Right atrium auricular region (tissue), 2 donors: ENCODE measurements around the gene C1GALT1C1. TPM values are rescaled to one million over a fixed set of nuclear protein-coding genes. Genes with fewer than 3 reads are reported as not detected.
A peak's percentile ranks its signal among the peaks of the same experiment; 100 is the strongest.

Source experiments
- DNase-seq: peaks from one replicate; pipeline ENCODE4 v3.0.0-alpha.2; 2019; ENCODE audit warnings: low spot score
- H3K27ac ChIP-seq, 2 donors: fragments of 200-600 bp; sonication (generic); 1 replicate in 1 of 2; 2 replicates in 1 of 2; pipeline ENCODE4 v1.5.1; 2016 to 2019
- H3K27me3 ChIP-seq, 2 donors: fragments of 200-600 bp; sonication (generic); one replicate each; pipeline versions ENCODE4 v1.5.1 to v1.6.0; 2017 to 2019
- H3K36me3 ChIP-seq: fragments of 200-600 bp; sonication (generic); one replicate; pipeline ENCODE4 v1.5.1; 2016
- H3K4me1 ChIP-seq, 2 donors: fragments of 200-600 bp; sonication (generic); one replicate each; pipeline versions ENCODE4 v1.5.1 to v1.6.0; 2017 to 2019
- H3K4me3 ChIP-seq, 2 donors: fragments of 200-600 bp; sonication (generic); 1 replicate in 1 of 2; 2 replicates in 1 of 2; pipeline ENCODE4 v1.5.1; 2017 to 2019; ENCODE audit warnings: mild to moderate bottlenecking in 1 of 2, moderate library complexity in 1 of 2
- H3K9me3 ChIP-seq, 2 donors: fragments of 200-600 bp; sonication (generic); one replicate each; pipeline ENCODE4 v1.5.1; 2019
- CTCF ChIP-seq, 2 donors: fragments of 200-600 bp; sonication (generic); IDR thresholded peaks; one replicate each; pipeline ENCODE4 v1.5.1; 2019; ENCODE audit warnings: antibody characterized with exemption in 2 of 2
- total RNA-seq, 2 donors: library from RNA; depleted of rRNA; stranded (reverse); fragments of >200 nt; gene quantifications; one replicate each; pipeline ENCODE4 v1.1.0, GENCODE V29; 2016

The C1GALT1C1 gene
- total RNA-seq, 2 donors from 2014 or later, result 24.0 to 31.4 TPM

GRCh38 chrX:120614816-120615215, 15.0 kb downstream of the C1GALT1C1 start:
- Histone ChIP-seq H3K4me3 (no peak overlapping the region), H3K36me3 (peaks cover 6% of the 10 kb centered on the region)

GRCh38 chrX:120612086-120612485, 17.8 kb downstream of the C1GALT1C1 start:
- no peak overlapping the region for H3K4me3 ChIP-seq
- no peaks in the 10 kb centered on the region for H3K27me3 ChIP-seq
- H3K36me3 ChIP-seq, result peaks cover 6% of the 10 kb centered on the region
- no peaks in the 10 kb centered on the region for H3K9me3 ChIP-seq
- no peaks in the 10 kb centered on the region for H3K4me1 ChIP-seq
- H3K27ac ChIP-seq, result no peak overlapping the region
- no peak for DNase-seq
- no peak for TF ChIP-seq CTCF (IDR thresholded peaks at IDR 0.05)

More at GRCh38 chrX:120614816-120615215, 15.0 kb downstream of the C1GALT1C1 start:
- no peak for DNase-seq
- no peak for TF ChIP-seq CTCF (IDR thresholded peaks at IDR 0.05)
- no peak overlapping the region for H3K27ac ChIP-seq
- H3K9me3 ChIP-seq, result no peaks in the 10 kb centered on the region
- H3K27me3 ChIP-seq, result no peaks in the 10 kb centered on the region
- H3K4me1 ChIP-seq, result no peaks in the 10 kb centered on the region

GRCh38 chrX:120604361-120604782, 25.5 kb downstream of the C1GALT1C1 start:
- Histone ChIP-seq H3K9me3 (no peaks in the 10 kb centered on the region), H3K4me3 (peak overlapping the region; percentile 52 to 55), H3K36me3 (no peaks in the 10 kb centered on the region), H3K27me3 (no peaks in the 10 kb centered on the region), H3K4me1 (no peaks in the 10 kb centered on the region), H3K27ac (peak overlapping the region; percentile 78 to 85)
- no peak for DNase-seq
- no peak for TF ChIP-seq CTCF (IDR thresholded peaks at IDR 0.05)

- H3K4me1 ChIP-seq, result no peaks in the 10 kb centered on the region
- peak within 1 kb of the TSS; percentile 52 to 55 for H3K4me3 ChIP-seq
- H3K27me3 ChIP-seq, result no peaks in the 10 kb centered on the region
- no peak for TF ChIP-seq CTCF (IDR thresholded peaks at IDR 0.05)
- no peaks in the 10 kb centered on the region for H3K9me3 ChIP-seq
- H3K27ac ChIP-seq, result peak within 1 kb of the TSS; percentile 78 to 85
- no peaks in the 10 kb centered on the region for H3K36me3 ChIP-seq
- peak; percentile 85 for DNase-seq
These were observed 26.0 kb downstream of the C1GALT1C1 start, which contains the start of gene MCTS1 for GRCh38 chrX:120603707-120604360. MCTS1 (plus strand) TSS chrX:120604101; CDS start chrX:120604237, 136 bp downstream.

GRCh38 chrX:120585702-120586101, 44.2 kb downstream of the C1GALT1C1 start:
- Histone ChIP-seq H3K27ac (no peak overlapping the region), H3K9me3 (no peaks in the 10 kb centered on the region), H3K36me3 (no peaks in the 10 kb centered on the region), H3K4me3 (no peak overlapping the region), H3K4me1 (no peaks in the 10 kb centered on the region), H3K27me3 (no peaks in the 10 kb centered on the region)
- TF ChIP-seq CTCF (IDR thresholded peaks at IDR 0.05), result no peak
- DNase-seq, result no peak

Other genes starting within 250 kb of the C1GALT1C1 start
- 10 to 100 TPM; 65.0 to 77.2 TPM for gene LAMP2, start 160.8 kb downstream of the C1GALT1C1 start, total RNA-seq
- 10 to 100 TPM; 19.1 to 19.6 TPM for gene CUL4B, start 69.1 kb downstream of the C1GALT1C1 start, total RNA-seq
- gene MCTS1, start 26.0 kb downstream of the C1GALT1C1 start, total RNA-seq, result 10 to 100 TPM; 17.2 to 25.3 TPM
- not detected for gene CT47B1, start 245.8 kb upstream of the C1GALT1C1 start, total RNA-seq